Aorta (tissue), 5 donors: ENCODE data around the gene SREBF2. TPM values are rescaled to one million over a fixed set of nuclear protein-coding genes. Genes with fewer than 3 reads are reported as not detected.

Source experiments
- ATAC-seq: fragments of 200-7000 bp; cut with Tn5 transposase; one replicate; pipeline ENCODE4 v1.9.1; 2022; ENCODE audit warnings: moderate library complexity; ENCODE audit not compliant: low FRiP score
- DNase-seq, 2 donors: peaks; one replicate each; pipeline ENCODE4 v3.0.0-alpha.2; 2020
- H3K27ac ChIP-seq, 2 donors: one replicate each; pipeline ENCODE4 v1.5.1; 2013; ENCODE audit warnings: low read length in 2 of 2, mild to moderate bottlenecking in 2 of 2, moderate library complexity in 2 of 2, control low read depth in 1 of 2, inconsistent platforms in 1 of 2, low read depth in 1 of 2
- H3K27me3 ChIP-seq, 2 donors: one replicate each; pipeline ENCODE4 v1.6.1; 2013; ENCODE audit warnings: control low read depth in 1 of 2, low read length in 1 of 2, mild to moderate bottlenecking in 1 of 2, moderate library complexity in 1 of 2; ENCODE audit not compliant: insufficient read depth in 2 of 2, control insufficient read depth in 1 of 2
- H3K36me3 ChIP-seq, 2 donors: one replicate each; pipeline ENCODE4 v1.6.1; 2013; ENCODE audit warnings: control low read depth in 1 of 2, low read length in 1 of 2, mild to moderate bottlenecking in 1 of 2; ENCODE audit not compliant: insufficient read depth in 2 of 2, control insufficient read depth in 1 of 2
- H3K4me1 ChIP-seq, 2 donors: one replicate each; pipeline ENCODE4 v1.6.1; 2013; ENCODE audit warnings: low read length in 2 of 2, control low read depth in 1 of 2, mild to moderate bottlenecking in 1 of 2, moderate library complexity in 1 of 2; ENCODE audit not compliant: insufficient read depth in 2 of 2, control insufficient read depth in 1 of 2
- H3K4me3 ChIP-seq, 2 donors: one replicate each; pipeline ENCODE4 v1.5.1; 2013; ENCODE audit warnings: low read length in 2 of 2, control low read depth in 1 of 2, mild to moderate bottlenecking in 1 of 2
- H3K9me3 ChIP-seq: one replicate; pipeline ENCODE4 v1.6.1; 2013; ENCODE audit warnings: mild to moderate bottlenecking, low read length; ENCODE audit not compliant: control insufficient read depth
- WGBS, 2 donors: extraction: QIAGEN DNeasy Blood & Tissue Kit; methylation state at CpG; one replicate each; pipeline ENCODE4 v1.1.7; 2013; 5-methylcytosine and 5-hydroxymethylcytosine counted together
- intact Hi-C, 2 donors: fragments of 100-400 bp; cut with DNase I; formaldehyde crosslinking; loops; one replicate each; pipeline versions ENCODE4 v1.14.2 to v1.15.0; 2022
- polyA plus RNA-seq, 2 donors: library from polyadenylated mRNA; stranded (reverse); fragments of 200-250 nt; gene quantifications; one replicate each; pipeline ENCODE4 v1.2.3, GENCODE V29; 2013
- total RNA-seq, 2 donors: library from RNA; stranded (reverse); fragmentation: NEBNext Ultra II Directional; extraction: Animal tissue kit (Norgen Biotek cat#: 25700); gene quantifications; one replicate each; pipeline ENCODE4 v1.2.1, GENCODE V29; 2021
- donor health status: healthy with polysubstance abuse.
- donor health status: Bipolar disorder and iron deficiency.
- donor health status: DM: no; HTN: no; CAD: no.
- donor health status: DM: no; HTN: no; CAD: no.
- donor health status: DM: yes; HTN: yes; CAD: no.

SREBF2 gene
- total and polyA plus RNA-seq, 4 donors, result 11.0 to 86.3 (median 43.7) TPM

DNA sequence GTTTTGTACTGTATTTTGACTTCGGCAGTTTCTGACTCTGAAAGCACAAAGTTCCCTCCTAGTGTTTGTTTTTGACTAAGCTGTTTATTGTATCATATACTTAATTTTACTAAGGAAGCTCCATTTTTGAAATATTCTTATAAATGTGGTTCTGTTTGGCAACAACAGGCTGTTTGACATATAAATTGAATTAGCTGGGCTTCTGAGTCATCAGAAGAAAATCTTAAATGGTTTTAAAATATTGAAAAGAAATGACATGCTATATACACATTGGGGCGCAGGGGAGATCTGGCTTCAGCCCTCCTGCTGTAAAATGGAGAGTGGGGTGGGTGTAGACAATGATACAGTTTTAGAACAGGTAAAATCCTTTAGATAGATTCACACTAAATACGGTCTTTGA, 43.4 kb downstream of the SREBF2 start:
- H3K4me1 ChIP-seq, result no peaks in the 10 kb centered on the region
- peaks cover 2 to 13% of the 10 kb centered on the region in 2 donors for H3K36me3 ChIP-seq
- H3K4me3 ChIP-seq, result no peak overlapping the region
- no peak for ATAC-seq
- no peak overlapping the region for H3K27ac ChIP-seq
- intact Hi-C loops, result no loop called here
- no peak for DNase-seq
- WGBS, 2 donors, result 93 to 95% methylated on average over 3 of the region's 3 CpGs
- H3K27me3 ChIP-seq, result no peaks in the 10 kb centered on the region
- no peaks in the 10 kb centered on the region for H3K9me3 ChIP-seq

GRCh38 chr22:41876675-41877074, 43.8 kb downstream of the SREBF2 start:
- Histone ChIP-seq H3K27ac (no peak overlapping the region), H3K4me3 (no peak overlapping the region), H3K36me3 (peaks cover 2 to 13% of the 10 kb centered on the region in 2 donors), H3K27me3 (no peaks in the 10 kb centered on the region), H3K4me1 (no peaks in the 10 kb centered on the region), H3K9me3 (no peaks in the 10 kb centered on the region)
- DNase-seq (no peak), ATAC-seq (no peak)
- intact Hi-C loops, result no loop called here

DNA sequence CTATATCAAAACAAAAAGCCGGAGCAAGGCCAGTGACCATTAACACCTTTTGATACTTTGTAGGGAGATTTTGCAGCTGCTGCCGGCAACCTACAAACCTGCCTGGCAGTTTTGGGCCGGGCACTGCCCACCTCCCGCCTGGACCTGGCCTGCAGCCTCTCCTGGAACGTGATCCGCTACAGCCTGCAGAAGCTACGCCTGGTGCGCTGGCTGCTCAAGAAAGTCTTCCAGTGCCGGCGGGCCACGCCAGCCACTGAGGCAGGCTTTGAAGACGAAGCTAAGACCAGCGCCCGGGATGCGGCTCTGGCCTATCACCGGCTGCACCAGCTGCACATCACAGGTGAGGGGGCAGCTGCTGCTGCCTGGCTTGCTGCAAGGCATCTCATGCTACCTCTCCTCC, 47.7 kb downstream of the SREBF2 start:
- intact Hi-C loops, result no loop called here
- Histone ChIP-seq H3K9me3 (no peaks in the 10 kb centered on the region), H3K27me3 (no peaks in the 10 kb centered on the region), H3K4me1 (no peaks in the 10 kb centered on the region), H3K27ac (no peak overlapping the region), H3K4me3 (no peak overlapping the region), H3K36me3 (peaks cover 2 to 18% of the 10 kb centered on the region in 2 donors)
- no peak for ATAC-seq
- 96 to 97% methylated on average over 16 of the region's 16 CpGs for WGBS, 2 donors
- no peak for DNase-seq

- WGBS, 2 donors, result 89 to 96% methylated on average over 2 of the region's 2 CpGs
- ATAC-seq, result no peak
- peaks cover 7 to 17% of the 10 kb centered on the region in 2 donors for H3K36me3 ChIP-seq
These were observed 50.5 kb downstream of the SREBF2 start for GRCh38 chr22:41883400-41883799.

GRCh38 chr22:41885116-41885515, 52.2 kb downstream of the SREBF2 start:
- intact Hi-C loops, result no loop called here
- Histone ChIP-seq H3K27ac (no peak overlapping the region), H3K9me3 (no peaks in the 10 kb centered on the region), H3K4me1 (no peaks in the 10 kb centered on the region), H3K4me3 (no peak overlapping the region), H3K36me3 (peaks cover 8 to 17% of the 10 kb centered on the region in 2 donors), H3K27me3 (no peaks in the 10 kb centered on the region)
- DNase-seq (no peak), ATAC-seq (no peak)
- 91% methylated on average over 2 of the region's 2 CpGs for WGBS, 2 donors

More at GRCh38 chr22:41883400-41883799, 50.5 kb downstream of the SREBF2 start:
- Histone ChIP-seq H3K27me3 (no peaks in the 10 kb centered on the region), H3K9me3 (no peaks in the 10 kb centered on the region), H3K27ac (no peak overlapping the region), H3K4me3 (no peak overlapping the region), H3K4me1 (no peaks in the 10 kb centered on the region)
- DNase-seq, result no peak
- intact Hi-C loops, result no loop called here

- intact Hi-C loops, result no loop called here
- WGBS, 2 donors, result 88 to 90% methylated on average over 6 of the region's 6 CpGs
These were observed 52.6 kb downstream of the SREBF2 start for GRCh38 chr22:41885516-41885915.

GRCh38 chr22:41888627-41889200, 55.8 kb downstream of the SREBF2 start:
- Histone ChIP-seq H3K36me3 (peaks cover 8 to 13% of the 10 kb centered on the region in 2 donors), H3K9me3 (no peaks in the 10 kb centered on the region), H3K4me3 (no peak overlapping the region), H3K4me1 (no peaks in the 10 kb centered on the region), H3K27me3 (no peaks in the 10 kb centered on the region), H3K27ac (no peak overlapping the region)
- intact Hi-C loops, result no loop called here
- ATAC-seq, result no peak
- DNase-seq, result no peak
- 50 to 57% methylated on average over 4 of the region's 4 CpGs for WGBS, 2 donors

More at GRCh38 chr22:41885516-41885915, 52.6 kb downstream of the SREBF2 start:
- DNase-seq, result no peak
- H3K27me3 ChIP-seq, result no peaks in the 10 kb centered on the region
- no peaks in the 10 kb centered on the region for H3K9me3 ChIP-seq
- no peak overlapping the region for H3K27ac ChIP-seq
- no peak overlapping the region for H3K4me3 ChIP-seq
- peaks cover 8 to 17% of the 10 kb centered on the region in 2 donors for H3K36me3 ChIP-seq
- no peak for ATAC-seq
- H3K4me1 ChIP-seq, result no peaks in the 10 kb centered on the region

DNA sequence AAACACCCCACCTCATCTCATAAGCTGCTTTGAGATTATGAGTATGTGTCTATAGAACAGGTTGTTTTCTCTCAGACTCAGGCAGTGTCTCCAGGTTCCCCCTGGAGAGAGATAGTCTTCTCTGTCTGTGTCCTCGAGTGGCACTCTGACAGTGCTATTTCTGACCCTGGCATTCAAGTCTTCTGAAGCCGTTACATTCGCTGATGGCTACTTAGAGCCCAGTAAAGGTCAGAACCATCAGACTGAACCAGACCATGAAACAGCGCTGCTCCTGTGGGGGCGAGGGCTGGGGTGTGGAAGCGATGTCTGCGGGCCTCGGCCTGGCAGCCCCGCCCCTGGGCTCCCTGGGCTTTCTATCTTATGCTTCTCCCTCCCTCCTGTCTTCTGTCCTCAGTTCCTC, 58.5 kb downstream of the SREBF2 start:
- H3K27me3 ChIP-seq, result no peaks in the 10 kb centered on the region
- H3K4me1 ChIP-seq, result no peaks in the 10 kb centered on the region
- H3K4me3 ChIP-seq, result no peak overlapping the region
- no peak for ATAC-seq
- H3K9me3 ChIP-seq, result no peaks in the 10 kb centered on the region
- intact Hi-C loops, result no loop called here
- H3K27ac ChIP-seq, result no peak overlapping the region
- peaks cover 4 to 9% of the 10 kb centered on the region in 2 donors for H3K36me3 ChIP-seq
- WGBS, 2 donors, result 95 to 96% methylated on average over 9 of the region's 9 CpGs
- no peak for DNase-seq

DNA sequence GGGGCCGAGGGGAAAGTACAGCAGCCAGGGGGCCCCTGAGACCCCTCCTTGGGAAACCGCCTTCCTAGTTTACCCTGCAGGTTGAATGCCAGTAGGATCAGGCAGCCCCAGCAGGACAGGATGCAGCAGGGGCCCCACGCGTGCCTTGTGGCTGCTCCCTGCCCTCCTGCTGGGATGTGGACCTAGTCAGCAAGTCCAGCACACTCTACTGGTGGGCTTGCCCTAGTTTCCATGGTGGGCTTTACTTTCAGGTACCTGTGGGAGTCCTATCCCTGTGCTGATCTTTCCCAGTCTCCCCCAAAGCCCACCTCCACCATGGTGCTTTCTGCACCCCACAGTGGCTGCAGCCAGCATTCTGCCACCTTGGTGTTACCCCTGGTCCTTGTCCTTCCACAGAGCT, 59.8 kb downstream of the SREBF2 start:
- peaks cover 2 to 11% of the 10 kb centered on the region in 2 donors for H3K36me3 ChIP-seq
- H3K4me1 ChIP-seq, result no peaks in the 10 kb centered on the region
- H3K27me3 ChIP-seq, result no peaks in the 10 kb centered on the region
- ATAC-seq (no peak), DNase-seq (no peak)
- WGBS, 2 donors, result 88% methylated on average over 4 of the region's 4 CpGs
- no peak overlapping the region for H3K27ac ChIP-seq
- H3K4me3 ChIP-seq, result no peak overlapping the region
- H3K9me3 ChIP-seq, result no peaks in the 10 kb centered on the region
- intact Hi-C loops, result no loop called here
